Measurements from ENCODE around the gene DCLK1. TPM values are rescaled to one million over a fixed set of nuclear protein-coding genes. Genes with fewer than 3 reads are reported as not detected.

The DCLK1 gene
- total RNA-seq, 1 experiment from 2014 or later: 36.2 TPM

DNA sequence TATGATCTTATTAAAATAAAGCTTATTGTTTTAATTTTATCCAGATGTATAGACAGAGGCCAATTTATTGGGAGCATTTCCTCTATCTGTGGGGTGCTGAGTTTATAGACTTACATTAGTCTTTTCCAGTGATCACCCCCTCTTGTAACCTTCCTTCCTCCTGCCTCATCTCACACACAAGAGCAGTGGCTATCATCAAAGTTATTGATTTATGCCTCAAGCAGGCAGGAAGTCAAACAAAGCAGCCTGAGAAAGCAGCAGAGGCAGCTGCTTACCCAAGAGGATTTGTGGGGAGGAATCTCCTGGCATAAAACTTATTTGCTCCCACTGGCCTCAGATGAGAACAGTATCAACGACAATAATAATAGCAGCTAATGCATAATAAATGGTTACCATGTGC is 26.3 kb upstream of the DCLK1 start:
- H3K9me3 Mint-ChIP-seq: no peaks in the 10 kb centered on the region
- Histone ChIP-seq H2AFZ (ENCODE audit: low read length) (no peak overlapping the region), H3K18ac (ENCODE audit: insufficient read length, low read depth, low read length) (no peak overlapping the region), H2BK120ac (ENCODE audit: low read depth, low read length, poor library complexity, severe bottlenecking) (no peak overlapping the region), H3K79me1 (ENCODE audit: insufficient read depth, low read depth, low read length, poor library complexity, severe bottlenecking) (no peaks in the 10 kb centered on the region), H3K27ac (ENCODE audit: insufficient read length, low read depth, low read length) (no peak overlapping the region), H3K9ac (ENCODE audit: extremely low read depth, insufficient read length, low read length) (no peak overlapping the region), H4K20me1 (ENCODE audit: control insufficient read depth, insufficient read depth, insufficient read length) (no peaks in the 10 kb centered on the region), H3T11ph (ENCODE audit: low read length) (no peak overlapping the region), H3K23ac (ENCODE audit: insufficient read length, low read depth, low read length) (no peak overlapping the region), H3K4me2 (ENCODE audit: insufficient read depth, insufficient read length, low read length) (no peak overlapping the region), H3K27me3 (ENCODE audit: insufficient read depth, low read length) (no peaks in the 10 kb centered on the region), H3K23me2 (ENCODE audit: insufficient read length, low read depth, low read length, poor library complexity, severe bottlenecking) (peaks cover 4% of the 10 kb centered on the region), H3K4me1 (ENCODE audit: insufficient read depth, low read length) (no peaks in the 10 kb centered on the region), H3K14ac (ENCODE audit: insufficient read depth, low read length) (no peak overlapping the region), H4K91ac (ENCODE audit: insufficient read length, low read depth, low read length) (no peak overlapping the region), H4K8ac (replicated peaks; ENCODE audit: insufficient read length, low read depth, low read length) (no peak overlapping the region), H3K4ac (ENCODE audit: low read depth, low read length) (no peak overlapping the region), H2AK5ac (ENCODE audit: insufficient read length, low read length) (no peak overlapping the region), H3K9me3 (ENCODE audit: control insufficient read depth, low read depth, low read length) (no peaks in the 10 kb centered on the region), H2BK15ac (ENCODE audit: low read depth, low read length) (no peak overlapping the region), H2BK12ac (ENCODE audit: insufficient read length, low read depth, low read length) (no peak overlapping the region), H2BK5ac (ENCODE audit: insufficient read length, low read length) (no peak overlapping the region), H4K5ac (ENCODE audit: insufficient read length, low read depth, low read length) (no peak overlapping the region), H3K79me2 (ENCODE audit: insufficient read depth, low read length) (no peaks in the 10 kb centered on the region), H2BK20ac (ENCODE audit: low read depth, low read length, poor library complexity, severe bottlenecking) (no peak overlapping the region), H3K56ac (ENCODE audit: insufficient read length, low read depth, low read length) (no peak overlapping the region)
- H3K36me3 Mint-ChIP-seq (ENCODE audit: insufficient read depth in 1 of 3, low read depth in 3 of 3): no peaks in the 10 kb centered on the region
- TF ChIP-seq, protein P1, sequence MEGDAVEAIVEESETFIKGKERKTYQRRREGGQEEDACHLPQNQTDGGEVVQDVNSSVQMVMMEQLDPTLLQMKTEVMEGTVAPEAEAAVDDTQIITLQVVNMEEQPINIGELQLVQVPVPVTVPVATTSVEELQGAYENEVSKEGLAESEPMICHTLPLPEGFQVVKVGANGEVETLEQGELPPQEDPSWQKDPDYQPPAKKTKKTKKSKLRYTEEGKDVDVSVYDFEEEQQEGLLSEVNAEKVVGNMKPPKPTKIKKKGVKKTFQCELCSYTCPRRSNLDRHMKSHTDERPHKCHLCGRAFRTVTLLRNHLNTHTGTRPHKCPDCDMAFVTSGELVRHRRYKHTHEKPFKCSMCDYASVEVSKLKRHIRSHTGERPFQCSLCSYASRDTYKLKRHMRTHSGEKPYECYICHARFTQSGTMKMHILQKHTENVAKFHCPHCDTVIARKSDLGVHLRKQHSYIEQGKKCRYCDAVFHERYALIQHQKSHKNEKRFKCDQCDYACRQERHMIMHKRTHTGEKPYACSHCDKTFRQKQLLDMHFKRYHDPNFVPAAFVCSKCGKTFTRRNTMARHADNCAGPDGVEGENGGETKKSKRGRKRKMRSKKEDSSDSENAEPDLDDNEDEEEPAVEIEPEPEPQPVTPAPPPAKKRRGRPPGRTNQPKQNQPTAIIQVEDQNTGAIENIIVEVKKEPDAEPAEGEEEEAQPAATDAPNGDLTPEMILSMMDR (conservative IDR thresholded peaks at IDR 0.05): no peak
- no CpG with 5 or more reads among the region's 1 CpG for WGBS (ENCODE audit: extremely low coverage, insufficient read length, low lambda C conversion rate)
- no peak overlapping the region for H3K4me3 Mint-ChIP-seq
- H3K4me1 Mint-ChIP-seq: peaks cover 2 to 6% of the 10 kb centered on the region in 2 experiments
- H3K27ac Mint-ChIP-seq: no peak overlapping the region
- no peak for DNase-seq
- H3K27me3 Mint-ChIP-seq (ENCODE audit: low read depth): peaks cover 26% of the 10 kb centered on the region
